WTC11 (cell line): Measurements from ENCODE around the gene XIAP. TPM values are rescaled to one million over a fixed set of nuclear protein-coding genes. Genes with fewer than 3 reads are reported as not detected.

Experiments
- ATAC-seq: fragments of 200-7000 bp; cut with Tn5 transposase; 2 replicates; pipeline ENCODE4 v1.10.0; 2021; ENCODE audit warnings: mild to moderate bottlenecking, moderate library complexity
- CTCF ChIA-PET: fragments of 300-600 bp; sonication (Branson Sonifier 250); formaldehyde crosslinking; loops from one replicate; lab custom pipeline; 2021; ENCODE audit warnings: antibody characterized with exemption; lab: Charles Lee
- POLR2A ChIA-PET: fragments of 350-600 bp; sonication (Branson Sonifier 250); formaldehyde crosslinking; loops from one replicate; lab custom pipeline; 2021; ENCODE audit warnings: antibody characterized with exemption; lab: Charles Lee
- DNase-seq: peaks from one replicate; pipeline ENCODE4 v3.0.0; 2021; ENCODE audit warnings: low spot score
- H3K27ac Mint-ChIP-seq: 2 replicates; pipeline ENCODE4 v1.8.0; 2021; ENCODE audit warnings: mixed read lengths
- H3K27me3 Mint-ChIP-seq: 2 replicates; pipeline ENCODE4 v1.8.0; 2021; ENCODE audit warnings: low read depth, mild to moderate bottlenecking, moderate library complexity, mixed read lengths
- H3K36me3 Mint-ChIP-seq: 2 replicates; pipeline ENCODE4 v1.8.0; 2021; ENCODE audit warnings: mixed read lengths
- H3K4me1 Mint-ChIP-seq: 2 replicates; pipeline ENCODE4 v1.8.0; 2022; ENCODE audit warnings: mixed read lengths
- H3K4me3 Mint-ChIP-seq: 2 replicates; pipeline ENCODE4 v1.8.0; 2021; ENCODE audit warnings: mild to moderate bottlenecking, moderate library complexity, mixed read lengths
- H3K9me3 Mint-ChIP-seq: 2 replicates; pipeline ENCODE4 v1.8.0; 2021; ENCODE audit warnings: mixed read lengths
- ATF2 ChIP-seq: sonication (generic); formaldehyde crosslinking; IDR thresholded peaks from 2 replicates; pipeline ENCODE4 v1.8.1; 2022; ENCODE audit warnings: low read depth, missing genetic modification reagents, borderline replicate concordance
- ATF3 ChIP-seq: sonication (generic); formaldehyde crosslinking; conservative IDR thresholded peaks from 2 replicates; pipeline ENCODE4 v1.8.1; 2022; ENCODE audit warnings: mild to moderate bottlenecking, missing genetic modification reagents
- CDX4 ChIP-seq: fragments of 250-450 bp; sonication (Bioruptor Pico); IDR thresholded peaks from 2 replicates; pipeline ENCODE4 v1.9.0; 2021; ENCODE audit warnings: moderate library complexity, mild to moderate bottlenecking, inconsistent platforms, borderline replicate concordance
- ETV6 ChIP-seq: sonication (generic); formaldehyde crosslinking; IDR thresholded peaks from 2 replicates; pipeline ENCODE4 v1.8.1; 2022; ENCODE audit warnings: mild to moderate bottlenecking, missing genetic modification reagents
- FOXJ3 ChIP-seq: sonication (generic); formaldehyde crosslinking; IDR thresholded peaks from 2 replicates; pipeline ENCODE4 v1.9.0; 2021; ENCODE audit warnings: missing genetic modification reagents, mild to moderate bottlenecking, borderline replicate concordance
- FOXP1 ChIP-seq: sonication (generic); formaldehyde crosslinking; IDR thresholded peaks from 2 replicates; pipeline ENCODE4 v1.8.0; 2022; ENCODE audit warnings: missing genetic modification reagents, mild to moderate bottlenecking, moderate library complexity, borderline replicate concordance
- FOXP4 ChIP-seq: sonication (generic); formaldehyde crosslinking; IDR thresholded peaks from 2 replicates; pipeline ENCODE4 v1.8.0; 2022; ENCODE audit warnings: mild to moderate bottlenecking, missing genetic modification reagents
- MYBL2 ChIP-seq: sonication (generic); formaldehyde crosslinking; IDR thresholded peaks from 2 replicates; pipeline ENCODE4 v1.8.1; 2023; ENCODE audit warnings: mild to moderate bottlenecking, moderate library complexity, missing genetic modification reagents
- NR2C2 ChIP-seq: sonication (generic); formaldehyde crosslinking; IDR thresholded peaks from 2 replicates; pipeline ENCODE4 v1.8.0; 2022; ENCODE audit warnings: mild to moderate bottlenecking, missing genetic modification reagents
- SMAD4 ChIP-seq: sonication (generic); formaldehyde crosslinking; IDR thresholded peaks from 2 replicates; pipeline ENCODE4 v1.8.0; 2022; ENCODE audit warnings: mild to moderate bottlenecking, missing genetic modification reagents
- TEAD4 ChIP-seq: sonication (generic); formaldehyde crosslinking; IDR thresholded peaks from 2 replicates; pipeline ENCODE4 v1.8.0; 2022; ENCODE audit warnings: mild to moderate bottlenecking, missing genetic modification reagents
- TP53 ChIP-seq: sonication (generic); formaldehyde crosslinking; IDR thresholded peaks from 2 replicates; pipeline ENCODE4 v1.8.1; 2023; ENCODE audit warnings: mild to moderate bottlenecking, missing genetic modification reagents
- ZBTB21 ChIP-seq: sonication (generic); formaldehyde crosslinking; IDR thresholded peaks from 2 replicates; pipeline ENCODE4 v1.8.1; 2023; ENCODE audit warnings: mild to moderate bottlenecking, missing genetic modification reagents, borderline replicate concordance
- ZNF138 ChIP-seq: sonication (generic); formaldehyde crosslinking; conservative IDR thresholded peaks from 2 replicates; pipeline ENCODE4 v1.8.1; 2022; ENCODE audit warnings: mild to moderate bottlenecking, moderate library complexity, missing genetic modification reagents
- ZNF263 ChIP-seq: sonication (generic); formaldehyde crosslinking; IDR thresholded peaks from 2 replicates; pipeline ENCODE4 v1.8.1; 2022; ENCODE audit warnings: low read depth, mild to moderate bottlenecking, moderate library complexity, missing genetic modification reagents
- ZNF396 ChIP-seq: fragments of 250-450 bp; sonication (Bioruptor Pico); IDR thresholded peaks from 2 replicates; pipeline ENCODE4 v1.8.0; 2021; ENCODE audit warnings: mild to moderate bottlenecking, moderate library complexity, borderline replicate concordance
- ZSCAN18 ChIP-seq: fragments of 250-450 bp; sonication (Bioruptor Pico); IDR thresholded peaks from 2 replicates; pipeline ENCODE4 v2.1.2; 2022; ENCODE audit warnings: mild to moderate bottlenecking, moderate library complexity
- total RNA-seq: library from RNA; stranded (reverse); gene quantifications from 3 replicates; pipeline ENCODE4 v1.2.3, GENCODE V29; 2021
- TF ChIP-seq, protein P1 (sequence below): sonication (generic); formaldehyde crosslinking; IDR thresholded peaks from 2 replicates; pipeline ENCODE4 v1.8.1; 2022; ENCODE audit warnings: mild to moderate bottlenecking, missing genetic modification reagents, moderate library complexity, borderline replicate concordance
- TF ChIP-seq, protein P2 (sequence below): sonication (generic); formaldehyde crosslinking; IDR thresholded peaks from 2 replicates; pipeline ENCODE4 v1.8.0; 2023; ENCODE audit warnings: mild to moderate bottlenecking, missing genetic modification reagents

The XIAP gene
- total RNA-seq, 1 experiment from 2014 or later: 40.7 TPM

DNA sequence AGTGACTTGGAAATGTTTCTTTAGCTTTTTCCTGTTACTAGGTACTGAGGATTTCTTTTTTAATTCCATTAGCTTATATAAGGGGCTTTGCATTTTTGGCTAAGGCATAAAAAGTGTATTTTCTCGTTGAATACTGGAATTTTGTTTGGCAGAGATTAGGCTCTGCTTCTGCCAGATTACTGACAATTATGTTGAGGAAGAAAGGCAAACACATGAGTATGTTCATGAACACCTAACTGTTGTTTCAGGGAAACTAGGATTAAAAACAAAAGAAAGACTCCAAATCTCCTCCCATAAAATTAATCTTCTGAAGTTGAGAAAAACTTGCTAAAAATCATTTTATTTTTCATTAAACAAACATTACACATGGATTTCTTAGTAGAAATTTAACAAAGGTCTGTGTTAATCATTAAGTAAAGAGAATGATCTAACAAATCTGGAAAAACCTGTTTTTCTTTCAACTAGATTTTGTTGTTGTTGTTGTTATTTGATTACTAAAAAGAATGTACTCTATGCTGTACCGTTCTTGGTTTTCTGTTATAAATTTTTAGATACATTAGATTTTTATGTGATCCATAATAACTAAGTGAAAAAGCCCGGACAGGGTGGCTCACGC, 58.4 kb downstream of the XIAP start:
- no peak for TF ChIP-seq ZBTB21 (CRISPR knock-in tag)
- no peak for TF ChIP-seq ETV6 (CRISPR knock-in tag)
- TF ChIP-seq ZNF263 (CRISPR knock-in tag): no peak
- TF ChIP-seq FOXJ3 (CRISPR knock-in tag): no peak
- TF ChIP-seq MYBL2 (CRISPR knock-in tag): no peak
- TF ChIP-seq NR2C2 (CRISPR knock-in tag): no peak
- TF ChIP-seq, all 79 proteins: peak for 0
- Mint-ChIP-seq H3K4me3 (no peak overlapping the region), H3K27me3 (no peaks in the 10 kb centered on the region), H3K9me3 (no peaks in the 10 kb centered on the region), H3K27ac (no peak overlapping the region), H3K4me1 (peaks cover 7% of the 10 kb centered on the region), H3K36me3 (no peaks in the 10 kb centered on the region)
- DNase-seq (no peak), ATAC-seq (no peak)
- POLR2A ChIA-PET: no interaction called here
- CTCF ChIA-PET: no interaction called here

GRCh38 chrX:123920105-123920785, 60.4 kb downstream of the XIAP start:
- Mint-ChIP-seq H3K27me3 (no peaks in the 10 kb centered on the region), H3K27ac (no peak overlapping the region), H3K9me3 (no peaks in the 10 kb centered on the region), H3K4me3 (no peak overlapping the region), H3K4me1 (peaks cover 20% of the 10 kb centered on the region), H3K36me3 (no peaks in the 10 kb centered on the region)
- TF ChIP-seq SMAD4 (CRISPR knock-in tag) (no peak), CDX4 (CRISPR knock-in tag) (no peak), ETV6 (CRISPR knock-in tag) (no peak)
- TF ChIP-seq, protein P1, sequence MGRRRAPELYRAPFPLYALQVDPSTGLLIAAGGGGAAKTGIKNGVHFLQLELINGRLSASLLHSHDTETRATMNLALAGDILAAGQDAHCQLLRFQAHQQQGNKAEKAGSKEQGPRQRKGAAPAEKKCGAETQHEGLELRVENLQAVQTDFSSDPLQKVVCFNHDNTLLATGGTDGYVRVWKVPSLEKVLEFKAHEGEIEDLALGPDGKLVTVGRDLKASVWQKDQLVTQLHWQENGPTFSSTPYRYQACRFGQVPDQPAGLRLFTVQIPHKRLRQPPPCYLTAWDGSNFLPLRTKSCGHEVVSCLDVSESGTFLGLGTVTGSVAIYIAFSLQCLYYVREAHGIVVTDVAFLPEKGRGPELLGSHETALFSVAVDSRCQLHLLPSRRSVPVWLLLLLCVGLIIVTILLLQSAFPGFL (CRISPR knock-in tag): no peak
- ChIA-PET CTCF (no interaction called here), POLR2A (no interaction called here)
- DNase-seq (no peak), ATAC-seq (no peak)

DNA sequence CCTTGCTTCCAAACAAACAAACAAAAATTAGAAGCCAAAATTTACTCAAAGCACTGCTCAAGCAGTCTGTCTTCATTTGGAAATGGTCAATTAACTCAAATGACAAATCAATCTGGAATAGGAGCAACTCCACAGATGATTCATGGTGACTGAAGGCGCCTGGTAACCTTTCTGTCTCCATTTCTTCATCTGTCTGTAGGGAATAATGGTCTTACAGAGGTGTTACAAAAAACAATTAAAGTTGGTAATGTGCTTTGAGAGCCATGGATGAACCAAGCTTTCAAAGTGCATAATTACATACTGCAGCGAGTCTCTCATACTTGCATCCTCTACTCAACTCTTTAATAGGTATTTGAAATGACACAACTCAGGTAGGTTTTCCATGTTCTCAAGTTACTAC, 63.4 kb downstream of the XIAP start:
- Mint-ChIP-seq H3K27me3 (no peaks in the 10 kb centered on the region), H3K4me3 (no peak overlapping the region), H3K36me3 (no peaks in the 10 kb centered on the region), H3K4me1 (peaks cover 20% of the 10 kb centered on the region), H3K9me3 (no peaks in the 10 kb centered on the region), H3K27ac (peak overlapping the region; percentile 53)
- ChIA-PET CTCF (interaction anchor here (0.9 kb wide), 1 partner anchor 146 kb away, joined by 3 read pairs; no protein-coding TSS in a partner anchor), POLR2A (no interaction called here)
- ATAC-seq: no peak
- DNase-seq: no peak
- TF ChIP-seq FOXP4 (CRISPR knock-in tag) (no peak), ZSCAN18 (CRISPR knock-in tag) (no peak), FOXP1 (no peak), ATF2 (CRISPR knock-in tag) (no peak), ZNF396 (CRISPR knock-in tag) (no peak), ATF3 (CRISPR knock-in tag) (no peak), ZBTB21 (CRISPR knock-in tag) (no peak), CDX4 (CRISPR knock-in tag) (no peak), ZNF138 (CRISPR knock-in tag) (no peak), TP53 (CRISPR knock-in tag) (no peak), TEAD4 (no peak)
- TF ChIP-seq, protein P2, sequence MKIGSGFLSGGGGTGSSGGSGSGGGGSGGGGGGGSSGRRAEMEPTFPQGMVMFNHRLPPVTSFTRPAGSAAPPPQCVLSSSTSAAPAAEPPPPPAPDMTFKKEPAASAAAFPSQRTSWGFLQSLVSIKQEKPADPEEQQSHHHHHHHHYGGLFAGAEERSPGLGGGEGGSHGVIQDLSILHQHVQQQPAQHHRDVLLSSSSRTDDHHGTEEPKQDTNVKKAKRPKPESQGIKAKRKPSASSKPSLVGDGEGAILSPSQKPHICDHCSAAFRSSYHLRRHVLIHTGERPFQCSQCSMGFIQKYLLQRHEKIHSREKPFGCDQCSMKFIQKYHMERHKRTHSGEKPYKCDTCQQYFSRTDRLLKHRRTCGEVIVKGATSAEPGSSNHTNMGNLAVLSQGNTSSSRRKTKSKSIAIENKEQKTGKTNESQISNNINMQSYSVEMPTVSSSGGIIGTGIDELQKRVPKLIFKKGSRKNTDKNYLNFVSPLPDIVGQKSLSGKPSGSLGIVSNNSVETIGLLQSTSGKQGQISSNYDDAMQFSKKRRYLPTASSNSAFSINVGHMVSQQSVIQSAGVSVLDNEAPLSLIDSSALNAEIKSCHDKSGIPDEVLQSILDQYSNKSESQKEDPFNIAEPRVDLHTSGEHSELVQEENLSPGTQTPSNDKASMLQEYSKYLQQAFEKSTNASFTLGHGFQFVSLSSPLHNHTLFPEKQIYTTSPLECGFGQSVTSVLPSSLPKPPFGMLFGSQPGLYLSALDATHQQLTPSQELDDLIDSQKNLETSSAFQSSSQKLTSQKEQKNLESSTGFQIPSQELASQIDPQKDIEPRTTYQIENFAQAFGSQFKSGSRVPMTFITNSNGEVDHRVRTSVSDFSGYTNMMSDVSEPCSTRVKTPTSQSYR (CRISPR knock-in tag): no peak
